HG02610 (cell line): ENCODE data around the gene CD6.
"Not testable (repeated sequence)": the region's sequence is repeated elsewhere in the genome, so short reads cannot be mapped to it uniquely, and the experiment has no call there.

ENCODE experiments used
- ATAC-seq: cut with Tn5 transposase; IDR thresholded peaks from one replicate; pipeline ENCODE4 v1.9.1; 2021; ENCODE audit warnings: mild to moderate bottlenecking, moderate library complexity; ENCODE audit not compliant: unreplicated experiment

The CD6 gene

DNA sequence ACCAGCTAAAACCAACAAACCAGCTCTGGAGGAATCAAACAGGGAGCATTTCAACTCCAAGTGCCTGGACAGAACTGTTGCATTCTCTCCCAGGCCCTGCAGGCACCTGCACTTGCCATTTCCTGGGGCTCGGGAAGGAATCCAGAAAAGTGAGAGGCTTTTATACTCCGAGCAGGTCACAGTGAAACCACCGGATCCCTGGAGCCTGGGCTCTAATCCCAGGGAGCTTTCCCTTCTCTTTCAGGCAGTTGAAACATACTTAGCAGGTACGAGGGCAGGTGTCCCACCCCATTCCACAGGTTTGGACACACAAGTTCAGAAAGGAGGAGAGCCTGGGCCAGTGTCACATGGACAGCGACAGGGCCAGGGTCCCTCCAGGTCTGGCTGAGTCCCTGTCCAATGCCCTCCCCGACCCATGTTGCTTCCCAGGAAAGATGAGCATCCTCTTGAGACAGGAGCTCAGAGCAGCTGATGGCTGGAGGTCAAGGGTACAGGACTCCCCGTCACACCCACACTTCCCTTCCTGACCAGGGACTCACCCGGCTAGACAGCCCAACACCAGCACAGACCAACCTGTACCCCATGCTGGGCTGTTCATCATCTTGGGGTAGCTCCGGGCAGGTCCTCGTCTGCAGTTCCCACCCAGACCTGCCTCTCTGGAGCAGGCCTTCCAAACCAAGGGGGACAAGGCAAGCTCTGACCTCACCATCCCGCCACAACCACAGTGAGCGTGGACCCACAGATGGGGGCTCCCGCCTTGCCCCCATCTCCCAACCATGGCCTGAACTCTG is 80.9 kb downstream of the CD6 start:
- ATAC-seq, result no peak

DNA sequence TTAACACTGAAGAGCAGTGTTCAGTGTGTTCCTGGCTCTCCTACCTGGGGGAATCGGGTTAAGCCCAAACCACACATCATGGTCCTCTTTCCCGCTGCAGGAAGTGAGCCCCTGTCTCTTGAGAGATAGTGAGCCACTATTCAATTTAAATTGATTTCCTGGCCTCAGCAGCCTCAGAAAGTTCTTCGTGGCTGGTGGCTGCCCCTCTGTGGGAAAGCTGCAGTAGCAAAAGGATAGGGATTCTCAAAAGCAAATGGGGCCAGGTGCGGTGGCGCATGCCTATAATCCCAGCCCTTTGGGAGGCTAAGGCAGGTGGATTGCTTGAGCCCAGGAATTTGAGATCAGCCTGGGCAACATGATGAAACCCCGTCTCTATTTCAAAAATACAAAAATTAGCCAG is 81.7 kb downstream of the CD6 start:
- ATAC-seq, result no peak

DNA sequence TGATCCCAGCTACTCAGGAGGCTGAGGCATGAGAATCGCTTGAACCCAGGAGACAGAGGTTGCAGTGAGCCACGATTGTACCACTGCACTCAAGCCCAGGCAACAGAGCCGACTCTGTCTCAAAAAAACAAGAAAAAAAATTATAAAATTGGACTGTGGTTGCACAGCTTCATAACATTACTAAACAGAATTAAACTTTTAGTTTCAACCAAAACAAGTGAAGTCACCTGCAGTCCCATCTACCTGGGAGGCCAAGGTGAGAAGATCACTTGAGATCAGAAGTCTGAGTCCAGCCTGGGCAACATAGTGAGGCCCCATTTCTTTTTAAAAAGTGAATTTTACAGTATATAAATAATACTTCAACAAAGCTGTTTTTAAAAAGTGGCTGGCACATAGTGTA is 83.0 kb downstream of the CD6 start:
- ATAC-seq, result no peak

DNA sequence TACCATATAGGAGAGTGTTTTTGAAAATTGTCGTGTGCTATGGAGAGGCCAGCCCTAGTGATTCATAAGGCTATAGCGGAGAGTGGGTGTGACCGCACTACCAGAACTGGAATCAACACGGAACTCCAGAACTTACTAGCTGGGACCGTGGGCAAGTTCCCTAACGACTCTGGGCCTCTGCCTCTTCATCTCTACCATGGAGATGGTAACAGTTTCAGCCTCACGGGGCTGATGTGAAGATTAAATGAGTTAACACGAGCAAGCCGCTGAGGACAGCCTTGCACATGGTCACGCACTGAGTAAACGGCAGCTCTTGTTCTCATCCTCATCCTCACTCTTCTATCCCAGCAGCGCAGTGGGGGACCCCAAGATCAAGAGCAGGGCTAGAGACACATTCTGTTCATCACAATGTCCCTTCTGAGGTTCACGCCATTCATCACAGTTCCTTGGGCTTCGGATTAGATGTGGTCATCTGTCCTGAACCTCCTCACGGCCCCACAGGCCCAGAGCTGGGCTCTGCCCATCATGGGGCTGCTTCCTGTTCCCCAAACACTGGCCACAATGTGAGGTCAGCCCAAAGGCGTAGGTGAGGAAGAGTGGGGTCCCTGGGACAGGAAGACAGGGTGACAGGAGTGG is 83.6 kb downstream of the CD6 start:
- no peak for ATAC-seq

DNA sequence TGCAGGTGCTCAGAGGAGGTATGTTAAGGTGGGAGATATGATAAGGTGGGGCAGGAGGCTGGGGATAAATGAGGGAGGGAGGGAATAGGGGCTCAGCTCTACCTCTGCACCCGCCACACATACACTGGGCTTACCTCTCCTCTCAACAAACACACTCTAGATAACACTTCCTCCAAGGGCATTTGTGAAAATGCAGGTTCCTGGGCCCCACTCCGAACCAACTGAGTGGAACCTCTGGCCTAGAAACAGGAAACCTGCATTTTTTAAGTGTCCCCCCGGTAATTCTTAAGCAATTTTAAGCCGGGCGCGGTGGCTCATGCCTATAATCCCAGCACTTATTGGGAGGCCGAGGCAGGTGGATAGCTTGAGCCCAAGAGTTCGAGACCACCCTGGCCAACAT is 84.3 kb downstream of the CD6 start:
- no peak for ATAC-seq

DNA sequence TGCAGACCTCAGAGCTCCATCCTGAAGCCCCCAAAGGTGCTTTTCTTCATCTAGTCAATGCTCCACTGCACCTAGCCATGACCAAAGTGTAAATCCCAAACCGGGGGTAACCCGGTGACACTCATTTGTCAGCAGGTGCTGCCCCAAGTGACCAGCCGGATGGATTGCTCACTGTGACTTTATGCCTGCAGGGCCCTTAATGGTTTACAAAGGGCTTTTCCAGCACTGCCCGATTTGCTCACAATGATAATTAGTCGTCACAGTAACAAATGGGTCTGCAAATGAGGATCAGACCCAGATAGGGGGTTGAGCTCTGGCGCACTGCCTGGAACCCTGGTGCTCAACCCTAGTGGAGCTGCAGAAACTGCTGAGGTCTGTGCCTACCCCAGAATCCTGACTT is 85.1 kb downstream of the CD6 start:
- no peak for ATAC-seq

DNA sequence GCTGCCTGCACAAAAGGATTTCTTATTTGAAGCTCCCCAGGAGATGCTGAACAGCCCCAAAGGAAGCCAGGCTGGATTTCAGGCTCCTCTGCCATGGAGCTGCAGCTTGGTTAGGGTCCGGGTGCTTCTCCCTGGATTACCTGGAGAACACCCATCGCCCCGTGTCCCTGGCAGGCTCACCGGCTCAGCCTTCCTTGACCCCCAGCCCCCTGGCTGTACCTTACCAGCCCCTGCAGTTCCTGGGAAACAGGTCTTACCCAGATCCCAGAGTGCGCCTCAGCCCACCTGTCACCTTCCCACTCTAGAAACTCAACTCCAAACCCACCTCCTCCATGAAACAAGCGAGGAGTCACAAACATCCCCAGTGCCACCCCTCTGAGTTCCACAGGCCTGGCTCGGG is 85.5 kb downstream of the CD6 start:
- ATAC-seq, result no peak

DNA sequence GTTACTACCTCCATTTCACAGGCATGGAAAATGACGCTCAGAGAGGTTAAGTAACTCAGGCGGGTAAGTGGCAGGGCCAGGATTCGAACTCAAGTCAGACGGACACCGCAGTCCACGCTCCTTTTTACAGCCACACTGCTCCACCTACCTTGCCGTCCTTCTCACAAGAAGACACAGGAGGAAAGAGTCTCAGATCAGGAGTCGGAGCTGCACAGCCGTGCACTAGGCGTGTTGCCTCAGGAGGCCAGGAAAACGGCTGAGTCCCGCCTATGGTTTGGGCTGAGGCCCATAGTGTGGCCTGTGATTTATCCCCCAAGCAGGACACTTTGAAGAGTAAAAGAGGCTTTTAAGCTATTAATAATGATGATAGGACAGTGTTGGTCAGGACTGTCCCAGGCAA is 86.1 kb downstream of the CD6 start:
- ATAC-seq, result no peak

DNA sequence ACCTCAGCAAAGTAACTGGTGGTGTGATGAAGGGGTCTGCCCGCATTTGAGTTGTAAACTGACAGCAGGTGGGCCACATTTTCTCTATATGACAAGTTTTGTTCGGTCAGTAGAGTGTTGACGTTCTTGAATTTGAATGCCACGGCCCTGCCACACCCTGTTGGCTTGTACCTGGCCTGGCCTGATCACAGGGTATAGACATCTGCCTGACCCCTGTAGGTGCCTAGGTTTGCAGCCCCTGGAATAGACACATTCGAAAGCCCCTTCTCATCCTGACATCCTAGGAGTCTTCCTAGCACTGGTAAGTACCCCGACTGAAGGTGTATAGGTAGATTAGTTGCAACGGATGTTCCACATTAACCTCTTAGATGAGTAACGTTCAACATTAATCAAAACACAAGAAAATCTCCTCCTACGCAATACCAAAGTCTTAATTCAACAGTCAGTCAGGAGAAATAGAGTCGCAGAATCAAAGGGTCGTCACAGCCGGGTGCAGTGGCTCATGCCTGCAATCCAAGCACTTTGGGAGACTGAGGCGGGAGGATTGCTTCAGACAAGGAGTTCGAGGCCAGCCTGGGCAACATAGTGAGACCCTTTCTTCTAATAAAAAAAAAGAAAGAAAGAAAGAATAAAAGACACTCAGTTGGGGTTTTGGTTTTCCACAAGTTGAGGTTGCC is 87.2 kb downstream of the CD6 start:
- no peak for ATAC-seq

DNA sequence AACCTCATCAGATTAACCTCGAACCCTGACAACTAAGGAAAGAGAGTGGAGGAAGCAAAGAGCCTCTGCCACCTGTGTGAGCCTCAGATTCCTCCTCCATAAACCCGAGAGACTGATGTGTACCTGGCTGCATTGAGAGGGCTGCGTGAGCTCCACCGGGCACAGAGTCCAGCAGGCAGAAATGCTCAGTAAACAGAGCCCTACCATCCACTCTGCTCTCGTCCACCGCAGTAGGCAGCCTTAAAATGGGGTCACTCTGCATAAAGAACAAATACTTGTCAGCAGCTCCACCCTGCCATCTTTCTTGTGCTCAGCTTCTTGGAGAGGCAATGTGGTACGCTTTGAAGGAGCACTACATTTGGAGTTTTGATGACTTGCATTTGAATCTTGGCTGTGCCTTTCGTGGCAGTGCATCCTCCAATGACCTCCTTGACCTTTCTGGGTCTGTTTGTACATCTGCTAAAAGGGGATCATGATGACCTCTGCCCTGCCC is 87.8 kb downstream of the CD6 start:
- no peak for ATAC-seq

DNA sequence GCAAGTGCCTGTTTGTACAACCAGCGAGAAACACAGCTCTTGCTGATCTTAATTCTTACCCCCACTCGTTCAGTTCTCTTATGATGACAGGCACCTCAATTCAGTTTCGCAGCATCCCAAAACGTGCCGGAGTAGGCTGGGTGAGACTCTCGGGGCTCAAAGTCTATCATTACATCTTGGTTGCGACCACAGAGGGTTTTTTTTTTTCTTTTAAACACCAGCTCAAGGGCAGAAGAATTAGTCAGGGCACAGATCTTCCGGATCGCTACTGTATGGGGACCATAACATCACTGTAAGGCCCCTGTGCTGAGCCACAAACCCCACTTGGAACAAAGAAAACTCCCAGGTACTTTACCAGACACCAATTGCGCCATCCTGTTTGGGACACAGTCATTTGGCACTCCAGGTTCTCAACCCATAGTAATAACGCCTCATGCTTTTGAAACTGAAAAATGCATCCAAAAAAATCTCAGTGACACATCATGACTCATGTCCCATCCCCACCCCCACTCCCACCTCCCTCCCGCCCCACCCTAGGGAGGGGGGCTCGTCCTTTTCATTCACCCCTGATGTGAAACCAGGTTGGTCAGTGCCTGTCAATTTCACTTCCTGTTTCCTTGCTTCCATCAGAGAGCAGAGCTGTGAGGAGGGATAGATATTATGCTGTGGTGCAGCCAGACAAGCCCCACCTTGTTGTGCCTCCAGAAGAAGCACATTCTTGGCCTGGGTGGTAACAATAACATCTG is 89.8 kb downstream of the CD6 start:
- peak; percentile 86 for ATAC-seq

DNA sequence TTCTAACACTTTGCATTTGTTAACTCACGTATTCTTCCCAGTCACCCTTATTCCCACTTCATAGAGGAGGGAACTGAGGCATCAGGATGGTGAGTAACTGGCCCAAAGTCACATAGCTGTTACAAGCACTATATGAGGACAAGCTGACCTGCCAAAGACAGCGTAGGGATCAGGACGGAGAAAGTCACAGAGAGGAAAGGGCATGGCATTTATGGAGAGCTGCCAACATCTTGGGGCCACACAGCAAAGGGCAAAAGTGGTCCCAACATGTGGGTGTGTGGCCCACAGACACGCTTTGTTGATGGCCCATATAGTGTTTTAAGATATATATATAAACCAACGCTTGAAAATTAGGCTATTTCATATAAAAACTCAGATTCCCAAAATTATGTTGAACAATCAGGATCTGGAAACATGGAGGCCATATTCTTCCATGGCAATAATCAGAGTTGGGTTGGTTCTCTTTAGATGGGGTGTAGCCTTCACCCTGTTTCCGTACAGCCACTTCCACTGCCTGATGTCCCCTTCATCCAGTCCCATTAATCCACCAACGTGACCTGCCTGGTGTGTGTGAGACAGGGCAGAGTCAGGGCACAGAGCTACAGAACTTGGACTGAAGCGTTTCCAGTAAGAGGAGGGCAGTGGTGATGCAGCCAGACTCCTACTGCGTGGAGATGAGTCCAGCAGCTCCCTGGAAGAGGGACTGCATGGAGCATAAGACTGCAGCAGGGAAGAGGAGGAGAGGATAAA is 90.9 kb downstream of the CD6 start:
- no peak for ATAC-seq

DNA sequence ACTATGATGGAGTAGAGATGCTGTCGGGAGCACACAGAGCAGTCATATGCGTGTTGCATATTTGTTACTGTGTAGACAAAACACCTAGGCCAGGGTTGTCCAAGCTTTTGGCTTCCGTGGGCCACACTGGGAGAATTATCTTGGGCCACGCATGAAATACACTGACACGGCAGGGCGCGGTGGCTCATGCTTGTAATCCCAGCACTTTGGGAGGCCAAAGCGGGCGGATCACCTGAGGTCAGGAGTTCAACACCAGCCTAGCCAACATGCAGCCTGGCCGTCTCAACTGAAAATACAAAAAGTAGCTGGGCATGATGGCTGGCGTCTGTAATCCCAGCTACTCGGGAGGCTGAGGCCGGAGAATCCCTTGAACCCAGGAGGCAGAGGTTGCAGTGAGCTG is 93.8 kb downstream of the CD6 start:
- not testable (repeated sequence) for ATAC-seq

DNA sequence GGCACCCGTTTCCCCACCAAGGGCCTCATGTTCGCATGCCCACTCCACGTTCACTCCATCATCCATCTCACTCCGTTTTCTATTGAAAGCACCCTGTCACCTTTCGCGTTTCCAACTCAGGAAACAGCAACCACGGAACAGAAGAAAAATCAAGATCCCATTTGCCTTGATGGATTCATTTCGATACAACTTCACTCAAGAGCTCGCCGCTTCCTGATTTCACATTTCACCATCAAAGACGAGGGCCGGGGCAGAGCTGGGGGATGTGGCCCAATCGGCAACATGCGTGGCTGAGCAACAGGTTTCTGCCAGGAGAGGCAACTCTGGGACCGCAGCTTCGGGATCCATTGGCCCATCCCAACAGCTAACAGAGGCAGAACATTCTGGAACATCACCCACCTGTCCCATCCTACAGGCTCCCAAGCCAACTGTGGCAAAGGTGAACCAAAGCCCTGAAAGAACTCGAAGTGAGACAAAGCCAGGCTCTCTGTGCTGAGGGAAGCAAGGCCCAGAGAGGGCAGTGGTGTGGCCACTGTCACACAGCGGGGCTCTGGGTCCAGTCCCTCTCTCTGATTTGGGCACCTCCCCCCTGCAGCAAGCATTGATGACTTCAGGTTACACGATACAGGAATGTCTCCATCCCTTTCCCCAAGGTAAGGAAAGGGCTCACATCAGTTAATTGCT is 94.6 kb downstream of the CD6 start:
- ATAC-seq, result no peak

DNA sequence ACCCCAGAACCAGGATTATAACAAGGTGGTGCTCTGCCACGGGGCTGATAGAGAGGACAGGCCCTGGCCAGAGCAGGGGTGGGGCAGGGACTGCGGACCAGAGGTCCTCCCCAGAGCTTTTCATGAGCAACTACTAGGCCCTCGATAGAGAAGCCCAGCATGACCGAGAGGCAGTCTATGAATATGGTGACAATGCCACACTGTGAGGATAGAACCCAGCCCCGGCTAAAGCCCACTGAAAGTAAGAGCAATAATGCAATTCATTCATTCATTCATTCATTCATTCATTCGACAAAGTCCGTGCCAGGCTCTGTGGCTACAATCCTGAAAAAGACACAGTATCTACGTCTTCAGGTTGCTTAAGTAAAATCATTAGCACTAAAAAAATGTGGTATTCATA is 95.2 kb downstream of the CD6 start:
- ATAC-seq, result no peak

DNA sequence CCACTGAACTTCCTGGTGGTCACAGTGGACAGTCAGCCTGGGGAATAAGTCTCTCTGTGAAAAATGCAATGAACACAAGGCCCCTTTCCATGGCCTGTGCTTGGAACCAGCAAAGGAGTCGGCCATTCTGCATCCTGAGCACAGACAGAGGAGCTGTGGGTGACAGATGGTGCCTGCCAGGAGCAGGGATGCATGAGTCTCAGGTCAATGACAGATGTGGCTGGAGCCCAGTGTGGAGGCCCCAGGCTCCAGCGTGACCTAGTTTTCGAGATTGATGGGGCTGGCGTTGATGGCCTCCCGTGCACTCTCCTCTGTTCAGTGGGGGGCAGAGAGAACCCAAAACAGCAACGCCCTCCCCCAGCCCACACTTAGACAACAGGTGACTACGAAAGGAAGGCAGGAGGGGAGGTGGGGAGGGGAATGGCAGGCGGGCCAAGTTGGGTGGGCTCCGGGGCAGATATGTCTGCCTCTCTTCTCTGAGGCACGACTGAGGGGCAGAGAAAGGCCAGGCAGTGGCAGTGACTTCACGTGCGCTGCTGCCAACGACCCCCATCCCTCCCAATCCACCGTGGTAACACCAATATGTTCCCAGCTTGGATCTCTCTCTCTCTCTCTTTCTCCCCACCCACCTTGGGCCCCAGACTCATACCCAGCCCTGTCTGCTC is 96.4 kb downstream of the CD6 start:
- no peak for ATAC-seq

DNA sequence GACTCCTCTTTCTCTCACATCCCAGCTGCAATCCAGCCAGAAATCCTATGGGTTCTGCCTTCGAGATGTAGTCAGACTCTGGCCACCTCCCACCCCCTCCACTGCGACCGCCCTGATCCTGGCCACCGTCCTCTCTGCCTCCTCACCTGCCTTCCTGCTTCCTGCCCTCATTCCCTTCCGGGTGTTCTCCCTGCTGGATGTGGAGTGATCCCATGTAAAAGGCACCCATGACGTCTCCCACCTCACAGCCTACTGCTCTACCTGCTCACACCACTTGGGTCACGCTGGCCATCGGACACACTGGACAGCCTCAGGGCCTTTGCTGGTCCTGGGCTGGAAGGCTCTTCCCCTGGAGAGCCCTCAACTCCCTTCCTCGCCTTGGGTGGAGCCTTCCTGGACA is 97.1 kb downstream of the CD6 start:
- no peak for ATAC-seq

DNA sequence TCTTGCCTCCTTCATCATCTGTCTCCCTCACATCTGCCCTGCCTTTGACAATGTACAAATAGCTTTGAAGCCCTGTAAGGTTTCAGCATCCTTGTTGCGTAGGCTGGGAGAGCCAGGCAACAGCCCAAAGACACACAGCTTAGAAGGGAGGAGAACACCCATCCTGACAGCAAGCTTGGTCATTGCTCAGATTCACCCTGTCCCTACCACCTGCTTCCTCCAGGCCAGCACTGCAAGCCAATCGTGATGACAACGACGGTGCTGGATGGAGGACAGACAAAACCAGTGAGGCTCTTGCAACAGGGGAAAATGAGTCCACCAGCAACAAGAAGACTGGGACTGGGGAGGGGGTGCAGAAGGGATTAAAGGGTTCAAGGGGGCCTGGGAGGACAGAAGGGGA is 97.9 kb downstream of the CD6 start:
- no peak for ATAC-seq
